ENCODE results near the gene PTPN13. TPM values are rescaled to one million over a fixed set of nuclear protein-coding genes. Genes with fewer than 3 reads are reported as not detected.

Gene PTPN13
- polyA plus RNA-seq, 3 donors = 2.3 to 15.5 (median 5.8) TPM

DNA sequence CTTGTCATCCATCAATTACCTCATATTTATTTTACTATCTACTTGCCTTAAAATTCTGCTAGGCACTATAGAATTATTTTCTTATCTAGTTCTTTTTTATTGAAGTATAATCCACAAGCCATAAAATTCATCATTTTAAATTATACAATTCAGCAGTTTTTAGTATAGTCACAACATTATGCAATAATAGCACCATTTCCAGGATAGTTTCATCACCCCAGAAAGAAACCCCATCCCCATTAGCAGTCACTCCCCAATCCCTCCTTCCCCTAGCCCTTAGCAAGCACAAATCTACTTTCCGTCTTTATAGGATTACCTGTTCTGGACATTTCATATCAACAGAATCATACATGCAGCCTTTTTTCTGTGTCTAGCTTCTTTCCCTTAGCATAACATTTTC lies 239.5 kb downstream of the PTPN13 start:
- 80 to 97% (median 91%) methylated on average over 1 of the region's 1 CpG for WGBS, 3 donors
- H3K27ac ChIP-seq (ENCODE audit: low read depth, low read length) = no peak overlapping the region

DNA sequence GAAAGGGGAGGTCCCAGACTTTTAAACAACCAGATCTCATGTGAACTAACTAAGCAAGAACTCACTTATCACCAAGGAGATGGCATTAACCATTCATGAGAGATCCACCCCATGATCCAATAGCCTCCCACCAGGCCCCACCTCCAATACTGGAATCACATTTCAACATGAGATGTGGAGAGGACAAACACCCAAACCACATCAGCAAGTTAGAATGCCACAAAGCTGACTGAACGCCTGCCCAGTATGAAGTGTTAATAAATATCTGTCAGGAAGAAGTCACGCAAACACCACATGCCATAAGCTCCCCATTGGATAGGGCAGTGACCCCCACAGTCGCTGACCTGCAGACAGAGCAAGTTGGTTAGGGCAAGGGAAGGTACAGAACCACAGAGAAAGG lies 240.8 kb downstream of the PTPN13 start:
- no peak overlapping the region for H3K27ac ChIP-seq (ENCODE audit: low read depth, low read length)
- 85 to 92% (median 87%) methylated on average over 3 of the region's 3 CpGs for WGBS, 3 donors

DNA sequence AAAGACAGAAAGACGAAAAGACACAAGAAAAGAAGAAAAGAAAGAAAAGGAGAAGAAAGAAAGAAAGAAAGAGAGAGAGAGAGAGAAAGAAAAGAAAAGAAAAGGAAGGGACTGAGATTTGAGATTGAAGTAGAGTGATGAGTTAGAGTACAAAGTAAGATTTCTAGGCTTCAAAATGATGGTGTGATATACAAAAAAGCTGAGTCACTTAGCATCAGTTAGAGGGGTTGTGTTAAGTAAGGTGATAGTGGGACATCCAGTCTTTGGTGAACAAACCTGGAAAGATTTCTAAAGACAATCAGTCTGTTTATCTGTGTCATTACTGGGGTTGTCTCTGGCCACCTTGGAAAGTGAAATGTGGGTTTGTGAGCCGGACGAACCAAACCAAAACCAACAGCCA lies 241.6 kb downstream of the PTPN13 start:
- WGBS, 3 donors = 66 to 82% (median 78%) methylated on average over 3 of the region's 3 CpGs
- H3K27ac ChIP-seq (ENCODE audit: low read depth, low read length) = no peak overlapping the region

DNA sequence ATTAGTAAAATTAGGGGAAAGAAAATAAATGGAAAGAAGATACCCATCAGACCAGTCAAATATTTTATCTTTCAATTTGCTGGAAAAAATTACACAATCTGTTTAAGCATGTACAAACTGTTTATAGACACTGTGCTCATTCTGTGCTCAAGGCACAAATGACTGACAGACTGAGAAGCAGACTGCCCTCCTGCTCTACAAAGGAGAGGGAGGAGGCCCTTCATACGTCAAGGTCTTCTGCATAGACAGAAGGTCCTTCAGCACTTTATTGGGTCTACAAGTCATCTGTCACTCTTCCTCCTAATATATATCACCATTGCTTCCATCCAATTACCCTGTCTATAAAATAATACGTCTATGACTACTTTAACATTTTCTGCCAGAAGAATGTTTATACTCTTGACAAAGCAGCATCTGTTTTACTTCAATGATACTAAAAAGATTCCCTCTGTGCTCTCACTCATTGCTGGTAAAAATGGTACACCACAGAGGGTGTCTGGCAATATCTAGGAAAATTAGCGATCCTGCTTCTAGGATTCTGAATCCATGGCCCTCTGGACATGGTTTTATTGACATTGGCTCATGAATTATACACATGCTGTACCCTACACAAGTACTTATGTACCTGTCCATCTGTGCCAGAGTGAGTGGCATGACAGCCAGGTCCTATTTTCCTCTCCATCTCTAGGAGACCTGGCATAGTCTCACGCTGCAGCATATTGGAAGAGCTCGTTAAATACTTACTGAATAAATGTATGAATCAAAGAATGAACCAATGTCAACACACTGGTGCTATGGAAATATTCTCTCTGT lies 243.8 kb downstream of the PTPN13 start:
- no peak overlapping the region for H3K27ac ChIP-seq (ENCODE audit: low read depth, low read length)
- 76 to 86% (median 83%) methylated on average over 5 of the region's 5 CpGs for WGBS, 3 donors

DNA sequence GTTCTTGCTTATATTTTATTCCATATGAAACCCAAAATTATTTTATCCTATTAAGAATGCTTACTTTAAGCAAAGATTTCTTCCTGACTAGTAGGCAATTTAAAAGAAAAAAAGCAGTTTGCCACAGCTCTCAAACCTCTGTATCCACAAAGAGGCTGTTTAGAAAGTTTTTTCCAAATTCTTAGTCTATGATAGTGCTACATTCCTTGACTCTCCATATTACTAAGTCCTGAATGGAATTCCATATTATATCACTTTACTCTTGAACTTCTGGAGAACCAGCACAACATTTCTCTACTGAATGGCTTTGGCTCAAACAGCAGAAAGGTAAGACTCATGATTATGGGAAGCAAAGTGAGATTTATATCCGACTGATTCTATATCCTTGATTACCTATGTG lies 246.7 kb downstream of the PTPN13 start:
- WGBS, 3 donors = 89 to 97% (median 94%) methylated on average over 1 of the region's 1 CpG
- H3K27ac ChIP-seq (ENCODE audit: low read depth, low read length) = no peak overlapping the region

DNA sequence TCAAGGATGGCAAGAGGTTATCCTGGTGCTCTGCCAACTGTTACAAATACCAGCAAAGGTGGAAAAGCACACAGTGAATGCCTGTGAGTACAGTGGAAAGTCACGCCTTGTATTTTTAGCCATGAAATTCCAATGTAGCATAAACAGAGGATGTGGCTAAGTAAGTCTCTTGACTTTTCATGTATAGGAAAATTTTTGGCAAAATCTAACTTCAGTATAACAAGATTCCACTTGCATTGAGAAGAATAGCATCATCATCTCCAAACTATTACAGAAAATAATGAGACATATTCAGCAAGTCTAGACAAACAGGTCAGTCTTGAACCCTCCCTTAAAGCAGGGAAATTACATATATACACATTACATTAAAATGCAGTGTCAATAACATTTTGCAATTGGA lies 247.2 kb downstream of the PTPN13 start:
- H3K27ac ChIP-seq (ENCODE audit: low read depth, low read length) = no peak overlapping the region
- WGBS, 3 donors = 85 to 98% (median 94%) methylated on average over 1 of the region's 1 CpG

DNA sequence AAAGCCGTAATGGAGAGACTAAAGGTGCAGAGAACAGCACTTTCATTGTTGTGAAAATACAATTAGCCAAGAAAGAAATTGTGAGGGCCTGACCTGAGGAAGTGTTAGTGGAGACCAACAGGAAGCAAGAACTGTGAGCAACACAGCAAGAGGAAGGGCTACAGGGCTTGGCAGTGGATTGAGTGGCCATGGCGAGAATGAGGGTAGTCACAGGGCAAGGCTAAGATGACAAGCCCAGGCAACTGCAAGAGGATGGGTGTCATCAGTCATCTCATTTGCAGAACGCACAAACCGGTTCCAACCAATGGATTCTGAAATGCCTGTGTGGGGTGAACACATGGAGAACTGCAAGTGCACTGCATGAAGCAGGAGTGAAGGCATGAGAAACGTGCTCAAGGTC lies 251.5 kb downstream of the PTPN13 start:
- 72 to 74% (median 73%) methylated on average over 5 of the region's 5 CpGs for WGBS, 3 donors
- H3K27ac ChIP-seq (ENCODE audit: low read depth, low read length) = no peak overlapping the region

DNA sequence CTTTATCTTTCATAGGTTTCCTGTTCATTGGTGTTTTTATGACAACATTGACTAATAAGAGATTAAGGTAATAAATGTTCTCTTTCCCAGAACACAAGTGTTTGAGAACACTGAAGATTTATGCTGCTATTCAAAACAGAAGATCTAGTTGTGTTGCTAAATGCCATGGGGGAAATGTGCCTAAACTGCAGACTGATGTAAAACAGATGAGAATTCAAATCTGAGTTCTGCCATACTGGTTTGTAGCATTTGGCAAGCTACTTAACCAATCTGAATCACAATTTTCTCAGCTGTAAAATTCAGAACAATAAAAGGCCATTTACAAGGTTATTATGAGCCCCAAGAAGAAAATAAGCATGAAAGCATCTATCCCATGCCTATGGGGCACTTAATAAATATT lies 252.8 kb downstream of the PTPN13 start:
- H3K27ac ChIP-seq (ENCODE audit: low read depth, low read length) = no peak overlapping the region

DNA sequence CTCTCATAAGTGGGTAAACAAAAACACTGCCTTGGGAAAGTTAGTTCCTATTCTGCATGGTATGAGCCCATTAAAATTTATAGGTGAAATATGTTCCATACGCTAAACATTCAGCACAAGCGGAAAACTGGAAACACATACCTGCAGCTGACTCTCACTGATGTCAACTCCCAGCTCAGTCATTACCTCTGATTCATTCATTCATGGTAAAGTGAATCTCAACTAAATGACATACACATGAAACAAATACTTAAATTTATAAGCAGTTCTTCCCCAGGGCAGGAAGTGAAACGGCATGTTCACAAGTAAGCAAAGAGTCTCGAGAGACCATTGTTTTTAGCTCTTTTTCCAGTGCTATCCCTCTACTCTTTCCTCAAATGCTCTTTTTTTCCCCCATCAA lies 253.5 kb downstream of the PTPN13 start:
- no peak overlapping the region for H3K27ac ChIP-seq (ENCODE audit: low read depth, low read length)
- WGBS, 3 donors = 68 to 79% (median 70%) methylated on average over 4 of the region's 4 CpGs

DNA sequence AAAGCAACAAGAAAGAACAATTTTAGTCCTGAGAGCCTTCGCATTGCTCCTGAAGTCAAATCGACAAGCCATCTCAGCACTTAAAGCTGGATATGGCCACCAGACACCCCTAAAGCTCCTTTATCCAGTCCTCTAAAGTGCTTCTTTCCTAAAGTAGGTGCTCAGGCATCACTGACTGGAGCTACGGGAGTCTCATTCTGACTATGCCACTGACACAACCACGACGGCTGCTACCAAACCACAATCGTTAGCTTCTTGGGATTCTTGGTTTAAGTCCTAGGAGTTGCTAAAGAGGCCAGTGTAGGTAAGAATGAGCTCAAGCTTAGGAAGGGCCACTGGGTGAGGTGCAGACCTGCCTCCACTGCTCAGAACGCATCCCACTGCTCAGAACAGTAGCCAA lies 254.0 kb downstream of the PTPN13 start:
- WGBS, 3 donors = 57 to 76% (median 67%) methylated on average over 7 of the region's 7 CpGs
- no peak overlapping the region for H3K27ac ChIP-seq (ENCODE audit: low read depth, low read length)

DNA sequence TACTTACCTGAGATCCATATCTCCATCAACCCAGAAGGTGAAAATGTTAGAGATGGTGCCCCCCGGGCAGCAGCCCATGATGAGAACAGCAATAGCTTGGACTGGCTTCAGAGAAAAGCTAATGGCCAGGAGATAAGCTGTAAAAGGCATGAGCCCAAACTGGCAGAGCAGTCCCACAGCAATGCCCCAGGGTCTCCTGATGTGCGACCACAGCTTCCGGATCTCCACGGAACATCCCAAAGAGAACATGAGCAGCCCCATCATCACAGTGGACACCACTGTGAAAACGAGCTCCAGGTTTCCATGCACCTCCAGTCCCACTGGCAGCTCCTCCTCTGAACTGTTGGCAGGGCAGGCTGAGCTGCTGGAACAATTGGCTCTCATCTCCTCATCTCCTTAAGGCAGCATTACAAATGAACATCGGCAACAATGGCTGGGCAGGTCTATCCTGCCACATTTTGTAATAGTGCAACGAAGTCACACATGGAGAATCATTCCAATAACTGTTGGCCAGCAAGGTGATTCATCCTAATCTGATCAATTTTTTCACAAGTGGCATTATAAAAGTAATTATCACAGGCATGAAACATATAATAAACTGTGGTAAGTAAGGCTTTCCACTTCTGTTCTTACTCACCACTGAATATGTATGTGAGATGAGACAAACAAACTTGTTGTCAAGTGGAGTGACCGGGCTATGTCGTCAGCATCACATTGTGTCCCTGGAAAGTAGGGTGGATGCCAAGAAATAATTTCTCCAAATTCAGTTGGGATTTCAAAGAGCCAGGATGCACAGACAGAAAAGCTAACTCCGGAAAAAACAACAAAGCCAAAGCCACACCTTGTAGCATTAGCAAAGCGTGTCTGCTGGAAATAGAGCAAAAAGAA lies 254.9 kb downstream of the PTPN13 start, which contains the start of gene SLC10A6:
TSS of gene SLC10A6 (minus strand) at position 653 of the 888 bp plus-strand sequence. CDS start at position 384, 269 bp downstream.
- WGBS, 3 donors = 62 to 88% (median 64%) methylated on average over 11 of the region's 11 CpGs
- no peak within 1 kb of the TSS for H3K27ac ChIP-seq (ENCODE audit: low read depth, low read length)

DNA sequence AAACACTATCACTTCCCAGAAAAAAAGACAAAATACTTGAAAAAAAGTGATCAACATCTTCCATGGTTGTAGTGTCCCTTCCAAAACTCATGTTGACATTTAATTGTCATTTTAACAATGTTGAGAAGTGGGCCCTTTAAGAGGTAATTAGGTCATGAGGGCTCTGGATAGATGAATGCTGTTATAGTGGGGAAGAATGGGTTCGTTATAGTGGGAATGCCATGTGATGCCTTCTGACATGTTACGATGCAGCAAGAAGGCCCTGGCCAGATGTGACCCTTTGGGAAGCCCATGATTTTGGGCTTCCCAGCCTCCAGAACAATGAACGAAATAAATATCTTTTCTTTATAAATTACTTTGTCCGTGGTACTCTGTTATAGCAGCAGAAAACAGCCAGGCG lies 259.1 kb downstream of the PTPN13 start:
- H3K27ac ChIP-seq (ENCODE audit: low read depth, low read length) = no peak overlapping the region
- WGBS, 3 donors = 76 to 94% (median 91%) methylated on average over 5 of the region's 5 CpGs

DNA sequence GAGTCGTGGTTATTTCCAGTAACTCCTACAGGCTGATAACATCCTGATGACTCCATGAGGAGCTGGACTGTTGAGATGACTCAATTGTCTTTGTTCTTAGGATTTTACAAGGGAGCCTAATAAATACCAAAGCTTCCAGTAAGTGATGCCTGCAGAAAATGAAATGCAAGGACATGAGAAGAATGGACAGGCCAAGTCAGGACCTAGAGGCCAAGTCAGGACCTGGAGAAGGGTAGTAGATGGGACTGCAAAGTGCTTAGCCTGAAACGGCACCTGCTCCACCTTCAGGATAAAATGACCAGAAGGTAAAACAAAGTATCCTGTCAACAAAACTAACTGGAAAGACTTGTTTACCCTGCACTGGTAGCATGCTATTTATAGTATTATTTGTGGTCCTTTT lies 261.5 kb downstream of the PTPN13 start:
- 56 to 72% (median 63%) methylated on average over 2 of the region's 2 CpGs for WGBS, 3 donors
- no peak overlapping the region for H3K27ac ChIP-seq (ENCODE audit: low read depth, low read length)

DNA sequence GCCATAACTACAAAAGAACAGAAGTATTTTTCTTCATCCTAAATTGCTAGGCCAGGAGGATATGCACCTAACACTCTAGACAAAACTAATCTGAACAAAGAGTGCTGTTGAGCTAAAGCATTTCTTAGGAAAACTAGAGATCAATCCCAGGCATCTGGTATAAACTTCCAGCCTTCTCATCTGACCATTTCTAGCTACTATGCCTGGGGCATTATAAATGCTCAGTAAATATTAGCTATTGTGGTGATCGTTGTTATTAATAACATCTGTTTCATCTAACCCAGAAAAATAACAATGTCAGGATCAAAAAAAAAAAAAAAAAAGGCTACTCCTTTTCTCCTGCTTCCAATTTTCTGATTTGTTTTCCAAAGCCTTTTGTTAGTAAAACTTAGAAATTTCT lies 262.8 kb downstream of the PTPN13 start:
- 39 to 71% (median 60%) methylated on average over 1 of the region's 1 CpG for WGBS, 3 donors
- no peak overlapping the region for H3K27ac ChIP-seq (ENCODE audit: low read depth, low read length)

DNA sequence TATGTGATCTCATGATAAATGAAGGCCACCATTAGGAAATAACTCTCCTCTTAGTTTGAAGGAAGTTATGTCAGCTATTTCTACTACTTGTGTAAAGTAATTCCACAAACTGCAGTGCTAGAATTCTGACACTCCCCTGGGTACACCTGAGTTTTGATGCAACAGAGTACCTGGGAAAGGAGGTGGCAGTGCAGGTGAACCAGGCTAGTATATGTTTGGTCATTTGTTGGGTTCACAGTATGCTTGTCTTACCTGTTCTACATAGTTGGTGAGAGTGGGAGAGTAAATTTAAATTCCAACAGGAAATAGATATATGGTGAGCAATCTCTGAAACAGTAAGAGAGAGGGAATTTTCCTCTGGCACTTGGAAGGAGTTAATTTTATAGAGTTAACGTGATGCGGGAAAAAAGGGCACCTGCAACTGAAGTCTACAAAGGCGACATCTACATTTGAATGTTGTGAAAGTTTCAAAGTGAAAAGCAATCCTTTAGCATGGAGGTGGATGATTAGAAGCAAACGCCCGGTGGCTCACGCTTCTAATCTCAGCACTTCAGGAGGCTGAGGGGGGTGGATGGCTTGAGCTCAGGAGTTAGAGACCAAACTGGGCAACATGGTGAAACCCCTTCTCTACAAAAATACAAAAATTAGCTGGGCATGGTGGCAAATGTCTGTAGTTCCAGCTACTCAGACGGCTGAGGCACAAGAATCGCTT lies 263.4 kb downstream of the PTPN13 start:
- H3K27ac ChIP-seq (ENCODE audit: low read depth, low read length) = no peak overlapping the region
- 80 to 94% (median 92%) methylated on average over 8 of the region's 8 CpGs for WGBS, 3 donors
